ENCODE data around the gene NAA80. TPM values are rescaled to one million over a fixed set of nuclear protein-coding genes. Genes with fewer than 3 reads are reported as not detected.

The NAA80 gene
- total and polyA plus RNA-seq, 2 of the 13 experiments (the other 11 are each of a cell fraction or from before 2014, with no cell fraction given), result 3.4 to 8.7 TPM

DNA sequence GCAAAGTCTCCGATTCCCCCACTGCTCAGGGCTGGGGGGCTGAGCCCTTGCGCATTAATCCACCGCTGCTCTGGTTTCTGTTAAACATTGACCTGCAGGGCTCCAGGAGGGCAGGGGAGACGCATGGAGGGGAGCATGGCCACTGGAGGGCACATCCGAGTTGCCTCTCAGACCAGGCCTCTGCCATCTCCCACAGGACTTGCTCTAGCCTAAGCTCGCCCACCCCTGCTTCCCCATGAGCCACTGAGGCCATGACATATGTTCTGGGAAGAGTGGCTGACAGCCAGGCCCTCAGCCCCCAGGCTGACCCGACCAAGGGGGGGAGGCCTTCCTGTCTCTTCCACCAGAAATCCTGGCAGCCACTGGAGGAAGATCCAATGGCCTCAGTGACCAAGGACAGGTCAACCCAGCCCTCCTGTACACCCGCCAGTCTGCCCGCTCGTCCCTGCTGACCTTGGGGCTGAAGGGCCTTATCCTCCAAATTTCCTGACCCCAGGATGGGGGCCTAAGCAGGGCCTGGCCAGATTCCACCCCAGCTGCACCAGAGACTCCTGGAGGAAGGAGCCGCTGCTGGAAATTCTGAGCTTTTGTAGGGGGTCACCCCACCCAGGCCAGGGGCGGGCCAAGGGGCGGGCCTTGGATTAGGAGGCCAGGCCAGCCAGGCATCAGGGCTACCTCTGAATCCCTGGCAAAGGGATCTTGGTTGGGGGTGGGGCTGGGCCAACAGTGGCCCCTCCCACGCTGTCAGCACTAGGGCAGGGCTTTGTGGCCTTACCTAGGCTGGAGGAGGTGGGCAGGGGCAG is 4.0 kb upstream of the NAA80 start, which contains the start of gene HYAL1 (continued):
- TF ChIP-seq, protein P1, sequence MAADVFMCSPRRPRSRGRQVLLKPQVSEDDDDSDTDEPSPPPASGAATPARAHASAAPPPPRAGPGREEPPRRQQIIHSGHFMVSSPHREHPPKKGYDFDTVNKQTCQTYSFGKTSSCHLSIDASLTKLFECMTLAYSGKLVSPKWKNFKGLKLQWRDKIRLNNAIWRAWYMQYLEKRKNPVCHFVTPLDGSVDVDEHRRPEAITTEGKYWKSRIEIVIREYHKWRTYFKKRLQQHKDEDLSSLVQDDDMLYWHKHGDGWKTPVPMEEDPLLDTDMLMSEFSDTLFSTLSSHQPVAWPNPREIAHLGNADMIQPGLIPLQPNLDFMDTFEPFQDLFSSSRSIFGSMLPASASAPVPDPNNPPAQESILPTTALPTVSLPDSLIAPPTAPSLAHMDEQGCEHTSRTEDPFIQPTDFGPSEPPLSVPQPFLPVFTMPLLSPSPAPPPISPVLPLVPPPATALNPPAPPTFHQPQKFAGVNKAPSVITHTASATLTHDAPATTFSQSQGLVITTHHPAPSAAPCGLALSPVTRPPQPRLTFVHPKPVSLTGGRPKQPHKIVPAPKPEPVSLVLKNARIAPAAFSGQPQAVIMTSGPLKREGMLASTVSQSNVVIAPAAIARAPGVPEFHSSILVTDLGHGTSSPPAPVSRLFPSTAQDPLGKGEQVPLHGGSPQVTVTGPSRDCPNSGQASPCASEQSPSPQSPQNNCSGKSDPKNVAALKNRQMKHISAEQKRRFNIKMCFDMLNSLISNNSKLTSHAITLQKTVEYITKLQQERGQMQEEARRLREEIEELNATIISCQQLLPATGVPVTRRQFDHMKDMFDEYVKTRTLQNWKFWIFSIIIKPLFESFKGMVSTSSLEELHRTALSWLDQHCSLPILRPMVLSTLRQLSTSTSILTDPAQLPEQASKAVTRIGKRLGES (CRISPR knock-in tag; IDR thresholded peaks at IDR 0.05; ENCODE audit: borderline replicate concordance), result 0 out of 2 replicates have a peak, but pooled peaks have one; percentile 28
- TF ChIP-seq, protein P2, sequence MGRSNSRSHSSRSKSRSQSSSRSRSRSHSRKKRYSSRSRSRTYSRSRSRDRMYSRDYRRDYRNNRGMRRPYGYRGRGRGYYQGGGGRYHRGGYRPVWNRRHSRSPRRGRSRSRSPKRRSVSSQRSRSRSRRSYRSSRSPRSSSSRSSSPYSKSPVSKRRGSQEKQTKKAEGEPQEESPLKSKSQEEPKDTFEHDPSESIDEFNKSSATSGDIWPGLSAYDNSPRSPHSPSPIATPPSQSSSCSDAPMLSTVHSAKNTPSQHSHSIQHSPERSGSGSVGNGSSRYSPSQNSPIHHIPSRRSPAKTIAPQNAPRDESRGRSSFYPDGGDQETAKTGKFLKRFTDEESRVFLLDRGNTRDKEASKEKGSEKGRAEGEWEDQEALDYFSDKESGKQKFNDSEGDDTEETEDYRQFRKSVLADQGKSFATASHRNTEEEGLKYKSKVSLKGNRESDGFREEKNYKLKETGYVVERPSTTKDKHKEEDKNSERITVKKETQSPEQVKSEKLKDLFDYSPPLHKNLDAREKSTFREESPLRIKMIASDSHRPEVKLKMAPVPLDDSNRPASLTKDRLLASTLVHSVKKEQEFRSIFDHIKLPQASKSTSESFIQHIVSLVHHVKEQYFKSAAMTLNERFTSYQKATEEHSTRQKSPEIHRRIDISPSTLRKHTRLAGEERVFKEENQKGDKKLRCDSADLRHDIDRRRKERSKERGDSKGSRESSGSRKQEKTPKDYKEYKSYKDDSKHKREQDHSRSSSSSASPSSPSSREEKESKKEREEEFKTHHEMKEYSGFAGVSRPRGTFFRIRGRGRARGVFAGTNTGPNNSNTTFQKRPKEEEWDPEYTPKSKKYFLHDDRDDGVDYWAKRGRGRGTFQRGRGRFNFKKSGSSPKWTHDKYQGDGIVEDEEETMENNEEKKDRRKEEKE (IDR thresholded peaks at IDR 0.05), result no peak
- TF ChIP-seq HCFC1 (IDR thresholded peaks at IDR 0.05; ENCODE audit: low read depth, low read length) (no peak), ZNF121 (CRISPR knock-in tag; IDR thresholded peaks at IDR 0.05) (peak; percentile 12; the same call in 1 of the 2 replicates), ZNF616 (CRISPR knock-in tag; IDR thresholded peaks at IDR 0.05; ENCODE audit: low read depth) (peak; percentile 37; the same call in 1 of the 2 replicates), KAT2B (IDR thresholded peaks at IDR 0.05; ENCODE audit: borderline replicate concordance, low read depth, low read length) (no peak), ZNF557 (CRISPR knock-in tag; IDR thresholded peaks at IDR 0.05) (no peak), ZNF232 (CRISPR knock-in tag; IDR thresholded peaks at IDR 0.05; ENCODE audit: borderline replicate concordance) (peak; percentile 65; the same call in 1 of the 2 replicates), HMG20A (CRISPR knock-in tag; IDR thresholded peaks at IDR 0.05; ENCODE audit: borderline replicate concordance) (no peak; the same call in 1 of the 2 replicates), MED8 (CRISPR knock-in tag; IDR thresholded peaks at IDR 0.05; ENCODE audit: insufficient replicate concordance) (peak; percentile 49), GABPB1 (CRISPR knock-in tag; IDR thresholded peaks at IDR 0.05) (peak; percentile 56; the same call in 1 of the 2 replicates), MAF1 (CRISPR knock-in tag; IDR thresholded peaks at IDR 0.05; ENCODE audit: borderline replicate concordance) (peak; percentile 70; the same call in 1 of the 2 replicates), ATM (IDR thresholded peaks at IDR 0.05; ENCODE audit: borderline replicate concordance) (no peak), NFIB (CRISPR knock-in tag; IDR thresholded peaks at IDR 0.05; ENCODE audit: borderline replicate concordance) (no peak), RARA (CRISPR knock-in tag; IDR thresholded peaks at IDR 0.05) (peak; percentile 10; the same call in 1 of the 2 replicates), ARNTL (CRISPR knock-in tag; IDR thresholded peaks at IDR 0.05) (peak; percentile 71), ONECUT2 (CRISPR knock-in tag; IDR thresholded peaks at IDR 0.05) (no peak), RFX5 (IDR thresholded peaks at IDR 0.05; ENCODE audit: low read depth, low read length) (no peak)
- TF ChIP-seq, protein P3, sequence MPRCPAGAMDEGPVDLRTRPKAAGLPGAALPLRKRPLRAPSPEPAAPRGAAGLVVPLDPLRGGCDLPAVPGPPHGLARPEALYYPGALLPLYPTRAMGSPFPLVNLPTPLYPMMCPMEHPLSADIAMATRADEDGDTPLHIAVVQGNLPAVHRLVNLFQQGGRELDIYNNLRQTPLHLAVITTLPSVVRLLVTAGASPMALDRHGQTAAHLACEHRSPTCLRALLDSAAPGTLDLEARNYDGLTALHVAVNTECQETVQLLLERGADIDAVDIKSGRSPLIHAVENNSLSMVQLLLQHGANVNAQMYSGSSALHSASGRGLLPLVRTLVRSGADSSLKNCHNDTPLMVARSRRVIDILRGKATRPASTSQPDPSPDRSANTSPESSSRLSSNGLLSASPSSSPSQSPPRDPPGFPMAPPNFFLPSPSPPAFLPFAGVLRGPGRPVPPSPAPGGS (CRISPR knock-in tag; IDR thresholded peaks at IDR 0.05), result no peak
- TF ChIP-seq, protein P4, sequence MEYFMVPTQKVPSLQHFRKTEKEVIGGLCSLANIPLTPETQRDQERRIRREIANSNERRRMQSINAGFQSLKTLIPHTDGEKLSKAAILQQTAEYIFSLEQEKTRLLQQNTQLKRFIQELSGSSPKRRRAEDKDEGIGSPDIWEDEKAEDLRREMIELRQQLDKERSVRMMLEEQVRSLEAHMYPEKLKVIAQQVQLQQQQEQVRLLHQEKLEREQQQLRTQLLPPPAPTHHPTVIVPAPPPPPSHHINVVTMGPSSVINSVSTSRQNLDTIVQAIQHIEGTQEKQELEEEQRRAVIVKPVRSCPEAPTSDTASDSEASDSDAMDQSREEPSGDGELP (IDR thresholded peaks at IDR 0.05; ENCODE audit: borderline replicate concordance, low read depth), result no peak
